ENCODE measurements around the gene CNOT3. TPM values are rescaled to one million over a fixed set of nuclear protein-coding genes. Genes with fewer than 3 reads are reported as not detected.

Gene CNOT3
- total and polyA plus RNA-seq, 7 experiments from 2014 or later = 10.1 to 84.6 (median 41.2) TPM

DNA sequence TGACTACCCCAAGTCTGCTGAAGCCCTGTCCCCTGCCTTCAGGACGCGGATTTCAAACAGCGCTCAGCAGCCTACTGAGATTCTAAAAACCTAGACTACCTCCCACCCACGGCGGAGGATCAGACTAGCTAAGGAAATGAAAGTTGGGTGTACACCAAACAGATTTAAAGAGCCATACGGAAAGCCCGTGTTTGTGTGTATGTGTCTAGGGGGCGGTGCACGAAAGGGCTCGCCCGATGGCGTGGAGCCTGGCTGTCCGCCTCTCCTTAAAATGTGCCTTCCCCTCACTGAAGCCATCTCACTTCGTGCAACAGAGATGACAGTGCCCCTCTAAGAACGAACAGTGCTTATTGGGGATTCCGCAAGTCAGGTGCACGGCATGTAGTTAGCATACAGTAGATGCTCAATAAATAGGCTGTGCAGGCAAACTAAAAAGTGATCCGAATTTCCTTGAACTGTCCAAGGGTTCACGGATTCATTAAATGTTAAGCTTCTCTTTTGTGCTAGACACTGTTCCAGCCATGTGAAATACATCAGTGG, 21.3 kb downstream of the CNOT3 start:
- Histone ChIP-seq H3K27me3 (ENCODE audit: control insufficient read depth in 2 of 2, insufficient read depth in 2 of 2, low read length in 2 of 2) (no peaks in the 10 kb centered on the region), H3K4me1 (ENCODE audit: control insufficient read depth in 2 of 2, insufficient read depth in 2 of 2, low read length in 2 of 2) (peaks cover 41 to 54% of the 10 kb centered on the region in 2 donors), H3K9me3 (ENCODE audit: control insufficient read depth in 2 of 3, low read length in 3 of 3) (no peaks in the 10 kb centered on the region), H3K27ac (ENCODE audit: low read depth, low read length) (peak overlapping the region; percentile 87), H3K4me3 (ENCODE audit: low read length) (peak overlapping the region; percentile 78), H3K36me3 (ENCODE audit: control insufficient read depth in 2 of 3, insufficient read depth in 3 of 3, low read length in 3 of 3) (peaks cover 10 to 49% (median 26%) of the 10 kb centered on the region in 3 experiments)
- Mint-ChIP-seq H3K36me3 (peaks cover 5 to 22% (median 17%) of the 10 kb centered on the region in 5 donors), H3K27ac (peak overlapping the region; percentile 95 to 100 (median 99)), H3K9me3 (peaks cover 0 to 9% (median 0%) of the 10 kb centered on the region in 11 donors), H3K4me1 (peaks cover 45 to 89% (median 66%) of the 10 kb centered on the region in 7 donors), H3K27me3 (no peaks in the 10 kb centered on the region), H3K4me3 (peak overlapping the region; percentile 91 to 100 (median 98))
- intact Hi-C loops (cut with micrococcal nuclease) = loop anchor here (1.0 to 2.0 kb wide), 10 partner anchors 22 to 1981 kb away; partner anchors contain the start of genes CNOT3 (in 2 of the 2), MYADM (in 2 of the 2), PRPF31 (in 2 of the 2) and TFPT (in 2 of the 2)
- ChIA-PET POLR2A (interaction anchor here (0.5 to 11.2 kb wide), 16 partner anchors 9 to 291 kb away, joined by 3 to 173 read pairs (median 6); partner anchors contain the start of genes CNOT3, MBOAT7, MYADM and NDUFA3), CTCF (interaction anchor here (0.5 to 2.4 kb wide), 6 partner anchors 12 to 229 kb away, joined by 3 to 7 read pairs (median 4); partner anchors contain the start of genes CNOT3 and MBOAT7)
- ATAC-seq = no peak
- DNase-seq = peak in 5 of 9 donors; percentile 23 to 47 (median 34)

DNA sequence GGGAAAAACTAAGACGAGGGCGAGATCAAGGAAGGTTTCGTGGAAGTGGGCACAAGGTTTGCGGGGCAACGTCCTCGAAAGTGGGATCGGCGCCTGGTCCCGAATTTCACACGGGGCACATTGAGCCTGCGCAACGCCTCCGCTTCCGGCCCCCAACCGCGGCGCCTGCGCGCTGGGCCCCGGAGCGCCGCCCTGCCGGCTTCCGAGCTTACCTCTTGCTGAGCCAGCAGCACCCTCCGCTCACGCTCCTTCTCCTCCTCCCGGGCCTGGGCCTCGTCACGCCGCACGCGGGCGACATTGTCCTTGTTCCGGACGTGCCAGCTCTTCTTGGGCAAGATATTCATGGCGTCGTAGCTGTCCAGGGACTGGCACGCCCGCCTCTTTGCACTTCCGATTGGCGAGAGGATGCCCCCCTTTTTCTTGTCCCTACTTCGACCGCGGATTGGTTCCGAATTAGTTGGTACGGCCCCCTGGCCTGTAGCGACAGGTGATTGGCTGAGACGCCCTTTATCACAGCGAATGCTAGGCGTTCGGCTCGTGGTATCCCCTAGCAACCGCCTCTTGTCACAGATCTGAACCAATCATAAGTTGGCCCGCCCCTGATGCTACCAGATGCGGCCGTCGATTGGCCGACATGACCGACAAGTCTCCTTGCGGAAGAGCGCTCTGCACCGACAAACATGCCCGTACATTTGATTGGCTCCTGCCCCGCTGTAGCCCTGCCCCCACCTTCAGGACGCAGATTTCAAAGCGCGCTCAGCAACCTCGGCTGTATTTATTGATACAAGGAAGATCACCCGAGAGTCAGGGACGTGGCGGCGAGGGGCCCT, 22.0 kb downstream of the CNOT3 start, which contains the start of gene LENG1:
LENG1 (minus strand) TSS at position 370 of the 830 bp plus-strand sequence; CDS start at position 344, 26 bp downstream.
- ATAC-seq (peak; percentile 91), DNase-seq (peak; percentile 80 to 100 (median 99))
- Histone ChIP-seq H3K27ac (ENCODE audit: low read depth, low read length) (peak within 1 kb of the TSS; percentile 87), H3K27me3 (ENCODE audit: control insufficient read depth in 2 of 2, insufficient read depth in 2 of 2, low read length in 2 of 2) (no peaks in the 10 kb centered on the region), H3K9me3 (ENCODE audit: control insufficient read depth in 2 of 3, low read length in 3 of 3) (no peaks in the 10 kb centered on the region), H3K4me1 (ENCODE audit: control insufficient read depth in 2 of 2, insufficient read depth in 2 of 2, low read length in 2 of 2) (peaks cover 35 to 53% of the 10 kb centered on the region in 2 donors), H3K36me3 (ENCODE audit: control insufficient read depth in 2 of 3, insufficient read depth in 3 of 3, low read length in 3 of 3) (peaks cover 10 to 42% (median 20%) of the 10 kb centered on the region in 3 experiments), H3K4me3 (ENCODE audit: low read length) (peak within 1 kb of the TSS; percentile 78)
- intact Hi-C loops (cut with micrococcal nuclease) = loop anchor here (1.0 to 10.0 kb wide), 11 partner anchors 22 to 1981 kb away; partner anchors contain the start of genes CNOT3 (in 2 of the 2), MYADM (in 2 of the 2), PRPF31 (in 2 of the 2) and TFPT (in 2 of the 2)
- peak within 1 kb of the TSS; percentile 95 to 100 (median 99) for H3K27ac Mint-ChIP-seq
- CTCF ChIA-PET = interaction anchor here (0.5 to 2.4 kb wide), 7 partner anchors 13 to 229 kb away, joined by 3 to 7 read pairs (median 3); partner anchors contain the start of genes CNOT3 and MBOAT7
- peaks cover 5 to 16% (median 11%) of the 10 kb centered on the region in 5 donors for H3K36me3 Mint-ChIP-seq
- H3K4me3 Mint-ChIP-seq = peak within 1 kb of the TSS; percentile 91 to 100 (median 98)
- peaks cover 0 to 9% (median 0%) of the 10 kb centered on the region in 11 donors for H3K9me3 Mint-ChIP-seq
- POLR2A ChIA-PET = interaction anchor here (0.5 to 11.2 kb wide), 15 partner anchors 10 to 292 kb away, joined by 3 to 173 read pairs (median 6); partner anchors contain the start of genes CNOT3, MBOAT7, MYADM and NDUFA3
- H3K27me3 Mint-ChIP-seq = no peaks in the 10 kb centered on the region
- H3K4me1 Mint-ChIP-seq = peaks cover 47 to 88% (median 65%) of the 10 kb centered on the region in 7 donors

DNA sequence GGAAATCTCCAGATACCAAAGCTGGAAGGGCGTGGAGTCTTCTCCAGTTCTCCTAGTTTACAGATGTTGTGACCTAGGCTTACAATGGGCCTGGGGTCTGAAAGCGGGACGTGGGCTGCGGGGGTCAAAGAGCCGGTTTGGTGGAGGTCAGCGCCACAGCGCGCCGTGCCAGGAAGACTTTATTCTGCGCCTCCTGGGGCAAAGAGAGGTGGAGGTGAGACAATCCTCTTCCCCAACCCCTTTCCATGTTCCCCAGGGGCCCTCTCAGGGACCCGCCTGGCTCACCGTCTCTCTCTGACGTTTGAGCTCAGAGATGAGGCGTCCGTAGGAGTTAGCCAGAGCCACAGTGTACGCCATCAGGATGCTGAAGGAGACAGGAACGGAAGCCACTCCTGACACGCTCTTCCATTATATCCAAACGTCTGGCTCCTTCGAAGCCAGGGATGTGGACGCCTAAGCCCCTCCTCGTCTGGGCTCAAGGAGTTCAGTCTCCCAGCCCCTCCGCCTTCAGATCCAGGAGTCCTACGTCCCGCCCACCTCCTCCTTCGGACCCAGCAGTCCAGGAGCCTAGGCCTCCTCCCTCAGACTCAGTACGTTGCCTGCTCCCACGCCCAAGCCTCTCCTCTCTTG, 22.7 kb downstream of the CNOT3 start:
- intact Hi-C loops (cut with micrococcal nuclease) = loop anchor here in 1 of 2 donors (10.0 kb wide), 1 partner anchor 1495 kb away; the partner anchor contains the start of gene U2AF2
- peaks cover 5 to 10% (median 7%) of the 10 kb centered on the region in 5 donors for H3K36me3 Mint-ChIP-seq
- ATAC-seq (no peak), DNase-seq (peak in 1 of 9 donors; percentile 13)
- peak overlapping the region; percentile 91 to 100 (median 98) for H3K4me3 Mint-ChIP-seq
- peaks cover 0 to 9% (median 0%) of the 10 kb centered on the region in 11 donors for H3K9me3 Mint-ChIP-seq
- H3K27ac Mint-ChIP-seq = peak overlapping the region; percentile 95 to 100 (median 99)
- ChIA-PET CTCF (interaction anchor here (1.1 to 2.4 kb wide), 4 partner anchors 23 to 72 kb away, joined by 3 to 7 read pairs (median 4); partner anchors contain the start of genes CNOT3 and MBOAT7), POLR2A (interaction anchor here (0.6 to 11.2 kb wide), 12 partner anchors 10 to 1059 kb away, joined by 3 to 173 read pairs (median 9); partner anchors contain the start of genes CNOT3, MBOAT7, PRPF31 and RPS9)
- H3K4me1 Mint-ChIP-seq = peaks cover 46 to 88% (median 65%) of the 10 kb centered on the region in 7 donors
- H3K27me3 Mint-ChIP-seq = no peaks in the 10 kb centered on the region
- Histone ChIP-seq H3K27ac (ENCODE audit: low read depth, low read length) (peak overlapping the region; percentile 83), H3K4me1 (ENCODE audit: control insufficient read depth in 2 of 2, insufficient read depth in 2 of 2, low read length in 2 of 2) (peaks cover 28 to 48% of the 10 kb centered on the region in 2 donors), H3K36me3 (ENCODE audit: control insufficient read depth in 2 of 3, insufficient read depth in 3 of 3, low read length in 3 of 3) (peaks cover 10 to 35% (median 18%) of the 10 kb centered on the region in 3 experiments), H3K9me3 (ENCODE audit: control insufficient read depth in 2 of 3, low read length in 3 of 3) (no peaks in the 10 kb centered on the region), H3K4me3 (ENCODE audit: low read length) (peak overlapping the region; percentile 70), H3K27me3 (ENCODE audit: control insufficient read depth in 2 of 2, insufficient read depth in 2 of 2, low read length in 2 of 2) (no peaks in the 10 kb centered on the region)

DNA sequence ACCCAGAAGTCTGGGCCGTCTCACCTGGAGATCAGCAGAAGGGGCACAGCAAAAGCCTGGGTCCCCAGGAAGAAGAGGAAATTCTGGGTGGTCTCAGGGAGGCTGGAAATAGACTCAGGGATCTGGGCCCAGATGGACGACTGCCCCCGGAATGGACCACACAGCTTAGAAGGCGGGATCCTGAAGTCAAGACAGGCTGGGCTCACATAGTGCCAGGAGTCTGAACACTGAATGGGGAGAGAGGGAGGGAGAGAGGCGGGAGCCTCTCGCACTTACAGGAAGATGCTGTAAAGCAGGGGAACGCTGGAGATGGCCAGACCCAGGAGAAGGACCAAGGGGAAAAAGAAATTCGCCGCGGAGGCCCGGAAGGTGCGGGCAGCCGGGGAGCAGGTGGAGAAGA, 23.3 kb downstream of the CNOT3 start:
- Histone ChIP-seq H3K27ac (ENCODE audit: low read depth, low read length) (peak overlapping the region; percentile 83), H3K4me3 (ENCODE audit: low read length) (peak overlapping the region; percentile 70), H3K27me3 (ENCODE audit: control insufficient read depth in 2 of 2, insufficient read depth in 2 of 2, low read length in 2 of 2) (no peaks in the 10 kb centered on the region), H3K4me1 (ENCODE audit: control insufficient read depth in 2 of 2, insufficient read depth in 2 of 2, low read length in 2 of 2) (peaks cover 26 to 43% of the 10 kb centered on the region in 2 donors), H3K9me3 (ENCODE audit: control insufficient read depth in 2 of 3, low read length in 3 of 3) (no peaks in the 10 kb centered on the region), H3K36me3 (ENCODE audit: control insufficient read depth in 2 of 3, insufficient read depth in 3 of 3, low read length in 3 of 3) (peaks cover 8 to 29% (median 17%) of the 10 kb centered on the region in 3 experiments)
- ATAC-seq (no peak), DNase-seq (no peak)
- intact Hi-C loops (cut with micrococcal nuclease) = loop anchor here in 1 of 2 donors (10.0 kb wide), 1 partner anchor 1494 kb away; the partner anchor contains the start of gene U2AF2
- Mint-ChIP-seq H3K36me3 (peaks cover 5 to 9% (median 7%) of the 10 kb centered on the region in 5 donors), H3K27ac (peak overlapping the region; percentile 62 to 100 (median 98)), H3K4me3 (peak overlapping the region in 9 of 10 donors; percentile 68 to 100 (median 96)), H3K27me3 (no peaks in the 10 kb centered on the region), H3K4me1 (peaks cover 46 to 85% (median 66%) of the 10 kb centered on the region in 7 donors), H3K9me3 (peaks cover 0 to 9% (median 0%) of the 10 kb centered on the region in 11 donors)
- POLR2A ChIA-PET = interaction anchor here (0.6 to 11.2 kb wide), 5 partner anchors 14 to 1060 kb away, joined by 3 to 173 read pairs (median 19); partner anchors contain the start of genes CNOT3, MBOAT7, RPS9 and TSEN34
- CTCF ChIA-PET = no interaction called here

DNA sequence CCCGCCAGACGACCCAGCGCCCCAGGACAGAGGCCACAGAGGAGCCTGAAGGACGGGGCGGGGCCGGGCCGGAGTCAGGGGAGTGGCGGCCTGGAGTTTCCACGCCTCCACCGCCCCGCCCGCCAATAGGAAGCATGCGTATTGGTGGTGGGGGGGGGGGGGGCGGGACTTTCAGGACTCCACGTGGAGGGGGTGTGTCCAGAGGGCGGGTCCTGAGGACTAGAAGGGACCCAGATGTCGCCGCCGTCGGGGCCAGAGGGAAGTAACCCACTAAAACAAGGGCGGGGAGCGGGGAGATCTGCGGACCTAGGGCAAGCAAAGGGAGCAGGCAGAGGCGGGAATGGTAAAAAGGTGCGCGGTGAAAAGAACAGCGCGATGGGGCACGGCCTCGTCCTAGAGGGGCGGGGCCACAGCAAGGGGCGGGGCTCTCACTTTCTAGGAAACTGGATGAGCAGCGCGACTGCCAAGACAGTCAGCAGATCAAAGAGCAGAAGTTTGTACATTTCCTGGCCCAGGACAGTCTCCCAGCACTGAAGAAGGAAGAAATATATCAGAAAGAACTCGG, 24.8 kb downstream of the CNOT3 start:
- ATAC-seq (peak; percentile 37), DNase-seq (peak; percentile 64 to 84 (median 80))
- ChIA-PET CTCF (no interaction called here), POLR2A (interaction anchor here (0.5 to 1.1 kb wide), 3 partner anchors 27 to 40 kb away, joined by 3 read pairs; partner anchors contain the start of genes MBOAT7 and RPS9)
- peak overlapping the region; percentile 80 to 98 (median 94) for H3K4me3 Mint-ChIP-seq
- no peaks in the 10 kb centered on the region for H3K27me3 Mint-ChIP-seq
- H3K27ac ChIP-seq (ENCODE audit: low read depth, low read length) = no peak overlapping the region
- H3K4me1 Mint-ChIP-seq = peaks cover 40 to 71% (median 55%) of the 10 kb centered on the region in 7 donors
- H3K9me3 ChIP-seq (ENCODE audit: control insufficient read depth in 2 of 3, low read length in 3 of 3) = no peaks in the 10 kb centered on the region
- intact Hi-C loops (cut with micrococcal nuclease) = loop anchor here in 1 of 2 donors (1.0 to 10.0 kb wide), 3 partner anchors 28 to 1492 kb away; partner anchors contain the start of genes RPS9 and U2AF2
- peak overlapping the region; percentile 53 for H3K4me3 ChIP-seq (ENCODE audit: low read length)
- H3K9me3 Mint-ChIP-seq = peaks cover 0 to 9% (median 0%) of the 10 kb centered on the region in 11 donors
- H3K4me1 ChIP-seq (ENCODE audit: control insufficient read depth in 2 of 2, insufficient read depth in 2 of 2, low read length in 2 of 2) = peaks cover 26 to 40% of the 10 kb centered on the region in 2 donors
- peaks cover 0 to 4% (median 0%) of the 10 kb centered on the region in 5 donors for H3K36me3 Mint-ChIP-seq
- H3K27ac Mint-ChIP-seq = peak overlapping the region; percentile 40 to 92 (median 68)
- no peaks in the 10 kb centered on the region for H3K27me3 ChIP-seq (ENCODE audit: control insufficient read depth in 2 of 2, insufficient read depth in 2 of 2, low read length in 2 of 2)
- H3K36me3 ChIP-seq (ENCODE audit: control insufficient read depth in 2 of 3, insufficient read depth in 3 of 3, low read length in 3 of 3) = peaks cover 0 to 14% (median 6%) of the 10 kb centered on the region in 3 experiments

All from naive thymus-derived CD4-positive, alpha-beta T cell (primary cell).